Hepatocyte (in vitro differentiated cells): ENCODE results near the gene DCST1. TPM values are rescaled to one million over a fixed set of nuclear protein-coding genes. Genes with fewer than 3 reads are reported as not detected.

Experiments used
- DNase-seq: peaks from one replicate; pipeline ENCODE4 v3.0.0-alpha.2; 2016; ENCODE audit warnings: low spot score
- H2AFZ ChIP-seq: fragments of 200-600 bp; sonication (generic); 2 replicates; pipeline ENCODE4 v1.6.0; 2016; ENCODE audit warnings: antibody characterized with exemption, mild to moderate bottlenecking
- H3K27ac ChIP-seq: fragments of 200-600 bp; sonication (generic); 2 replicates; pipeline ENCODE4 v1.5.1; 2016; ENCODE audit warnings: mild to moderate bottlenecking
- H3K27me3 ChIP-seq: fragments of 200-600 bp; sonication (generic); 2 replicates; pipeline ENCODE4 v1.6.1; 2016
- H3K36me3 ChIP-seq: fragments of 200-600 bp; sonication (generic); replicated peaks from 2 replicates; pipeline ENCODE4 v1.5.1; 2016; ENCODE audit warnings: low read depth; ENCODE audit not compliant: insufficient read depth
- H3K4me1 ChIP-seq: fragments of 200-600 bp; sonication (generic); 2 replicates; pipeline ENCODE4 v1.5.1; 2016; ENCODE audit warnings: mild to moderate bottlenecking, moderate library complexity; ENCODE audit not compliant: insufficient read depth
- H3K4me2 ChIP-seq: fragments of 200-600 bp; sonication (generic); 2 replicates; pipeline ENCODE4 v1.6.0; 2016
- H3K4me3 ChIP-seq: fragments of 200-600 bp; sonication (generic); 2 replicates; pipeline ENCODE4 v1.5.1; 2016; ENCODE audit warnings: mild to moderate bottlenecking
- H3K79me2 ChIP-seq: fragments of 200-600 bp; sonication (generic); 2 replicates; pipeline ENCODE4 v1.6.0; 2017; ENCODE audit warnings: mild to moderate bottlenecking
- H3K9me2 ChIP-seq: fragments of 200-600 bp; sonication (generic); replicated peaks from 2 replicates; pipeline ENCODE4 v1.6.0; 2017; ENCODE audit warnings: mild to moderate bottlenecking; ENCODE audit not compliant: insufficient read depth
- H3K9me3 ChIP-seq: fragments of 200-600 bp; sonication (generic); 2 replicates; pipeline ENCODE4 v1.5.1; 2016; ENCODE audit warnings: low read depth, mild to moderate bottlenecking
- H4K20me1 ChIP-seq: fragments of 200-600 bp; sonication (generic); 2 replicates; pipeline ENCODE4 v1.6.0; 2016; ENCODE audit warnings: mild to moderate bottlenecking; ENCODE audit not compliant: insufficient read depth, poor library complexity, severe bottlenecking
- CTCF ChIP-seq: fragments of 200-600 bp; sonication (generic); IDR thresholded peaks from 2 replicates; pipeline ENCODE4 v1.5.1; 2016; ENCODE audit warnings: antibody characterized with exemption, mild to moderate bottlenecking; ENCODE audit not compliant: poor library complexity
- EZH2 ChIP-seq: fragments of 200-600 bp; sonication (generic); IDR thresholded peaks from 2 replicates; pipeline ENCODE4 v1.6.1; 2016; ENCODE audit warnings: antibody characterized with exemption, mild to moderate bottlenecking, borderline replicate concordance
- EZH2phosphoT487 ChIP-seq: fragments of 200-600 bp; sonication (generic); IDR thresholded peaks from one replicate; pipeline ENCODE4 v1.6.1; 2018; ENCODE audit warnings: antibody characterized with exemption, mild to moderate bottlenecking, low read depth, moderate library complexity; ENCODE audit not compliant: unreplicated experiment, severe bottlenecking
- WGBS: methylation state at CpG from one replicate; pipeline ENCODE4 v1.1.6; 2016; ENCODE audit warnings: low lambda C conversion rate; ENCODE audit errors: missing lambda C conversion rate; 5-methylcytosine and 5-hydroxymethylcytosine counted together
- polyA plus RNA-seq: library from polyadenylated mRNA; unstranded; fragments of >200 nt; fragmentation: Nextera tagmentation; extraction: Ambion mirVana; gene quantifications from 2 replicates; pipeline ENCODE4 v1.2.1, GENCODE V29; 2016
- total RNA-seq: library from RNA; depleted of rRNA; stranded (reverse); fragments of >200 nt; gene quantifications from 2 replicates; pipeline ENCODE4 v1.2.3, GENCODE V29; 2014

Gene DCST1
- total and polyA plus RNA-seq, 2 experiments from 2014 or later: 0.60 TPM; not detected in 1

GRCh38 chr1:155013632-155014031 lies 20.0 kb upstream of the DCST1 start:
- H3K4me3 ChIP-seq: no peak overlapping the region
- H3K27me3 ChIP-seq: no peaks in the 10 kb centered on the region
- no peak overlapping the region for H3K4me2 ChIP-seq
- H3K4me1 ChIP-seq: peaks cover 37% of the 10 kb centered on the region
- H3K9me2 ChIP-seq: no peaks in the 10 kb centered on the region
- H3K27ac ChIP-seq: no peak overlapping the region
- no peak overlapping the region for H2AFZ ChIP-seq
- H3K9me3 ChIP-seq: no peaks in the 10 kb centered on the region
- TF ChIP-seq EZH2phosphoT487 (no peak), CTCF (no peak), EZH2 (no peak)
- H3K36me3 ChIP-seq: no peaks in the 10 kb centered on the region
- peaks cover 8% of the 10 kb centered on the region for H4K20me1 ChIP-seq
- WGBS: 53% methylated on average over 3 of the region's 8 CpGs
- peaks cover 34% of the 10 kb centered on the region for H3K79me2 ChIP-seq
- DNase-seq: no peak

GRCh38 chr1:155014709-155015508 lies 18.7 kb upstream of the DCST1 start:
- peaks cover 29% of the 10 kb centered on the region for H3K4me1 ChIP-seq
- H3K4me2 ChIP-seq: no peak overlapping the region
- H3K9me3 ChIP-seq: no peaks in the 10 kb centered on the region
- H3K27ac ChIP-seq: no peak overlapping the region
- H3K36me3 ChIP-seq: no peaks in the 10 kb centered on the region
- no peak overlapping the region for H2AFZ ChIP-seq
- peaks cover 23% of the 10 kb centered on the region for H3K79me2 ChIP-seq
- TF ChIP-seq EZH2phosphoT487 (no peak), CTCF (no peak), EZH2 (no peak)
- H3K27me3 ChIP-seq: no peaks in the 10 kb centered on the region
- no peaks in the 10 kb centered on the region for H3K9me2 ChIP-seq
- peaks cover 6% of the 10 kb centered on the region for H4K20me1 ChIP-seq
- no peak overlapping the region for H3K4me3 ChIP-seq
- DNase-seq: no peak
- WGBS: 96% methylated on average over 17 of the region's 31 CpGs

DNA sequence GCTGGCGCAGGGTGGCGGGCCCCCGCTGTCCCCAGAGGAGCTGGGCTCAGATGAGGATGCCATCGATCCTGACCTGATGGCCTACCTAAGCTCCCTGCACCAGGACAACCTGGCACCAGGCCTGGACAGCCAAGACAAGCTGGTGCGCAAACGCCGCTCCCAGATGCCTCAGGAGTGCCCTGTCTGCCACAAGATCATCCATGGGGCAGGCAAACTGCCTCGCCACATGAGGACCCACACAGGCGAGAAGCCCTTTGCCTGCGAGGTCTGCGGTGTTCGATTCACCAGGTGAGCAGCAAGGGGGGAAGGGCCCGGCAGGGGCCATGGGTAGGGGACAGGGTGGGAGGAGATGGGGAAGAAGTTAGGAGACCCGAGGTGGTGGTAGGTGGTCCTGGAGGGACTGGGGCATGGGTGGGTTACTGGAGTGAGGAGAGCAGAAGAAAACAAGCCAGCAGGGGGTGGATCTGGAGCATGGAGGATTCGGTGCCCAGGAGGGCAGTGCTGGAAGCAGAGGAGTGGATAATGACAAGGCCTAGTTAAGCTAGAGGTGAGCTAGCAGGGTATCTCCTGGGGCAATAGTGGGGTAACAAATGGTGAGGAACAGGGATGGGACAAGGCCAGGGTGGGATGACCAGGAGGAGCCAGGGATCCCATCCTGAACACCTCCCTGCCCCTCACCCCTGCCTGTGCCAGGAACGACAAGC lies 17.9 kb upstream of the DCST1 start:
- Histone ChIP-seq H2AFZ (no peak overlapping the region), H3K4me1 (peaks cover 21% of the 10 kb centered on the region), H3K9me2 (no peaks in the 10 kb centered on the region), H3K27me3 (no peaks in the 10 kb centered on the region), H3K4me3 (no peak overlapping the region), H3K4me2 (no peak overlapping the region), H3K9me3 (no peaks in the 10 kb centered on the region), H3K27ac (no peak overlapping the region), H3K79me2 (peaks cover 17% of the 10 kb centered on the region), H3K36me3 (no peaks in the 10 kb centered on the region), H4K20me1 (peaks cover 6% of the 10 kb centered on the region)
- DNase-seq: no peak
- TF ChIP-seq EZH2 (no peak), EZH2phosphoT487 (no peak), CTCF (no peak)
- WGBS: 92% methylated on average over 15 of the region's 16 CpGs
